GM18870 (cell line): Measurements from ENCODE around the gene SLC7A4.
"Not testable (repeated sequence)": the region's sequence is repeated elsewhere in the genome, so short reads cannot be mapped to it uniquely, and the experiment has no call there.

Experiments used
- ATAC-seq: cut with Tn5 transposase; IDR thresholded peaks from one replicate; pipeline ENCODE4 v1.9.1; 2021; ENCODE audit warnings: moderate library complexity; ENCODE audit not compliant: unreplicated experiment

Gene SLC7A4

GRCh38 chr22:21064917-21065864, 32.8 kb upstream of the SLC7A4 start:
- no peak for ATAC-seq

GRCh38 chr22:21064425-21064824, 32.1 kb upstream of the SLC7A4 start:
- ATAC-seq: not testable (repeated sequence)

- not testable (repeated sequence) for ATAC-seq
Measured at GRCh38 chr22:21061660-21062321, 29.4 kb upstream of the SLC7A4 start.

DNA sequence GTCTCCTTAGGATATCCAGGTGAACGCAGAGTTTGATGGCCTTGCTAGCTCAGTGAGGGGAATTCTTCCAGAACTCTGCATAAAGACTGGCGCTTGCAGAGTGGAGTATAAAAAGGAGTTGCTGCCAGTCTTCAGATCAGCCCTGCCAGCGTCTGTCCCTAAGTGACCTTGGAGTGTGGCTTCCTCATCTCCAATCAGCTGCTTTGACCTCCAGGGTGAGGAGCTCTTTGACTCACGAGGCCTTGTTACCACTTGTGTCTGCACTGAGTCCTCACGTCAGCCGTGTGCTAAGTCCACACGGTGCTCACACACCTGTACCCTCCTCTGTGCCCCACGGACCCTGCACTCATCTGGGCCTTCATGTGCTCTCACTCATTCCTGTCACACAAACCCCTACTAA, 28.0 kb upstream of the SLC7A4 start:
- ATAC-seq: not testable (repeated sequence)

- ATAC-seq: no peak
Measured at GRCh38 chr22:21055880-21056319, 23.5 kb upstream of the SLC7A4 start.

DNA sequence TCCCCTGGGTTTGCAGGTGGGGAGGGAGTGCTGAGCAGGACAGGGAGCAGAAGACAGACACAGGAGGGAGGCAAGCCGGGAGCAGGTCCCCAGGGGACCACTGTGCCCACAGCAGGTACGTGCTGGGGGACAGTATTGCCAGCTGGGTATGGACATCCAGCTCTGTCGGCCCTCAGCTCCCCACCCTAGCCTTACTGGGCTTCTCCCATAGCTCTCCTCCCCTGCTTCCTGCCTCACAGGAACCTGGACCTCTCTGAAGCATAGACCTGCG, 23.1 kb upstream of the SLC7A4 start:
- ATAC-seq: no peak

DNA sequence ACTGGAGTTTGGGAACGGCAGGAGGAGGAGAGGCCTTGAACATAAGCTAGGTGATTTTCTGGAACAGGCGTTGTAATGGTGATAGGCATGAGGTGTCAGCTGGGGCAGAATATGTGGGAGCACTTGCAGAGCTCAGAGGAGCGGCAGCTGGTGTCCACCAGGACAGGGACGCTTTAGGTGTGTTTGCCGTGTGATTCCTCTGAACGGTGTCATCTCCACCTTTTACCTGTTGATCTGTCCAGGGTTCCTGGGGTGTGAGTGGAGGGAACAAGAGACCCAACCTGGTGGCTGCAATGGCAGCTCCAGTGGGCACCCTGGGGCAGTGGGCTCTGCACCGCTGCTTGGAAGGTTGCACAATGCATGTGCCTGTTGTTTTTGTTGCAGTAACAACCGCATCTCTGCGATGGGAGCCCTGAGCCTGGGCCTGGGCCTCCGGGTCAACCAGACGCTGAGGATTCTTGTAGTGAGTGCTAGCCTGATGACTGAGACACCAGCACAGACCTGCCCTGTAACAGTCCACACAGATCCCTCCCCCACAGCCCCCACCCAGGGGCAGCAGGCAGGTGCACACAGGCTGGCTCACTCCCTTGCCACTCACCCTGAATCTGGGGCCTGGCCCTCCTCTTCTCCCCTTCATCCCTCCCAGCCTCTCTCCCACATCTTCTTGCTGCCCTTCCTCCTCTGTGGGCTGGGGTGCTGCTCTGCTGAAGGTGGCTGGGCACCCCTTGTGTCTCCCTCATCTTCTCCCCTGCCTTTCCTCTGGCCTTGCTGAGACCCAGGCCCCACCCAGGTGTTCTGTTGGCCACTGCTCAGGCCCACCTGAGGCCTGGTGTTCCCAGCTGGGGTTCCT, 22.6 kb upstream of the SLC7A4 start:
- ATAC-seq: no peak

DNA sequence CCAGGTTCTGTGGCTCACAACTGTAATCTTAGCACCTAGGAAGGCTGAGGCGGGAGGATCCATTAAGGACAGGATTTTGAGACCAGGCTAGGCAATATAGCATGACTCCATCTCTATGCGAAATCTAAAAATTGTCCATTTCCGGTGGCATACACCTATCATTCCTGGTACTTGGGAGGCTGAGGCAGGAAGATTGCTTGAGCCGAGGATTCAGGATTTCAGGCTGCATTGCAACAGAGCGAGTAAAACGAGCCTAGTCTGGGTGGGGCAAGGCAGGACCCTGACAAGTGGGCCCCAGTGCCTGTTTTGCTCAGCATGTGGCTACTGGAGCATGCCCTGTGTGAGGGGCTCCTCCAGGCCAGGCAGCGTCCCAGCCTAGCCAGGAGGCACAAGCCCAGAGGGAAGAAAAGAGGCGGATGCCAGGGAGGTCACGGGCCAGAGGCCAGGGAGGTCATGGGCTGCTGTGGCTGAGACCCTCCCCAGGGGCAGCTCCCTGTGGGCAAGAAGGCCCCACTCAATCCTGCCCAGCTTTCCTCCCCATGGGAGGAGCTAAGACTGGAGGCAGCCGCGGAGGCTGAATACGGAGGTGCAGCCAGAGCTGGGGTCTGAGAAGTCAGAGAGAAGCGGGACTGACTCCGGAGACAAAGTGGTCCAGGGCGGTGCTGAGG, 21.8 kb upstream of the SLC7A4 start:
- no peak for ATAC-seq

GRCh38 chr22:21052715-21053459, 20.5 kb upstream of the SLC7A4 start:
- ATAC-seq: no peak

DNA sequence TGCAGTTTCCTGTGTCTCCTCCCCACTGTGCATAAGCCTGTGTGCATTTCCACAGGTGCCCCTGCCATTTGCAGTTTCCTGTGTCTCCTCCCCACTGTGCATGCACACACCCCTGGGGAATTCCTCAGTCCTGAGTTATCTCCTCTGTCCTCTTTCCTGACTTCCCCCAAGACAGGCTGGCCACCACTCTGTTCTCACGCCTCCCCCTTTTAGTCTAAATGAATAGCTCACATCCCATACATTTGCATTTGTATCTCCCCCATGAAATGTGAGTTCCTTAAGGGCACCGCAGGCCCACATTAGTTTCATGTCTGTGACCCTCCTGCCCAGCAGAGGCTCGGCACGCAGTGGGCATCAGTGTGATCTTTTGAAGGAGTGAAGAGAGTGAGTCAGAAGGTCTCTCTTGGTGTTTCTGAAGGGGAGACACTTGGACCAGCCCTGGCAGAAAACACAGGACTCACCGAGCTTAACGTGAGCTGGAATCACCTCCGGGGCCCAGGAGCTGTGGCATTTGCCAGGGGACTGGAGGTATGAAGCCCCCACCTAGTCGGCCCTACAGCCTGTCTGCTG, 19.6 kb upstream of the SLC7A4 start:
- ATAC-seq: no peak

DNA sequence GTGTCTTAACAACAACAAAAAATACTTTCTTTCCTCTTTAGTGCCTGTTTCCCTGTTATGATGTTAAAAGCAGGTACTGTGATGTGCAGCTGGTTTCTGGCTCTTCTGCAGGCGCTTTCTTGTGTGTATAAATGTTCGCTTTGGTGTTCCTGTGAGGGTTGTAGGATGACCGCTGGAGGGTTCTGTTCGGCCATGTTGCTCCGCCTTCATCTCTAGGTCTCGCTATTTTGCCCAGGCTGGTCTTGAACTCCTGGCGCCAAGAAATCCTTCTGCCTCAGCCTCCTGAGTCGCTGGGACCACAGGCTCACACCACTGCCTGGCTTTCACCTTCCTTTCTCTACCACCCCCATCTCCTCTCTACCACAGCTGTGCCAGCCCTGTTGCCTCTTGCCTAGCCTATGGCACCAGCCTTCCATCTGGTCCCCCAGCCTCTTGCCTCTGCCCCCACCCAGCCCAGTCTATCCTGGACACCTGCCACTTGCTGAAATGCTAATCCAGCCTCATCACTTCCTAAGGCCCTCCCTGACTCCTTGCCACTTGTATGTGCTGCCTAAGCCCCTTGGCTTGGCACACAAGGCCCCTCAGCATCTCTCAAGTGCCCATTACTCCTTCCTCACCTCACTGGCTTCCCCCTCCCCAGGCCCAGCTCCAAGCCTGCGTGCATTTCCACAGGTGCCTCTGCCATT, 18.9 kb upstream of the SLC7A4 start:
- ATAC-seq: no peak

GRCh38 chr22:21048965-21049364, 16.6 kb upstream of the SLC7A4 start:
- not testable (repeated sequence) for ATAC-seq

DNA sequence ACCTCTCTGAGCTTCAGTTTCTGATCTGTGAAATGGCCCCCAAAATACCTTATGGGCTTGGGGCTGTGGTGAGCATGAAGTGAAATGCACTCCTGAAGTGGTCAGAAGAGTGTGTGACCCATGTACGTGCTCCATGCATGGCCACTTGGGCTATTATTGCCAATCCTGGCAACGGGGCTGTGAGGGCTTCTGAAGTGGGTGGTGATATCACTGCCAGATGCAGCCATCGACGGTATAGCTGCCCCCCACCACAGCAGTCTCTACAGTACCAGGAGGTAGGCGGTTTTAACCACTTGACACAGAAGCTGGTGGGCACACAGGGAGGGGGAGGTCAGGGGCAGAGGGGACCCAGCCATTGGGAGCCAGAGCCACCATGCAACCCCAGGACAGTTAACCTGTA, 16.1 kb upstream of the SLC7A4 start:
- ATAC-seq: not testable (repeated sequence)

GRCh38 chr22:21047730-21048129, 15.4 kb upstream of the SLC7A4 start:
- ATAC-seq: no peak

DNA sequence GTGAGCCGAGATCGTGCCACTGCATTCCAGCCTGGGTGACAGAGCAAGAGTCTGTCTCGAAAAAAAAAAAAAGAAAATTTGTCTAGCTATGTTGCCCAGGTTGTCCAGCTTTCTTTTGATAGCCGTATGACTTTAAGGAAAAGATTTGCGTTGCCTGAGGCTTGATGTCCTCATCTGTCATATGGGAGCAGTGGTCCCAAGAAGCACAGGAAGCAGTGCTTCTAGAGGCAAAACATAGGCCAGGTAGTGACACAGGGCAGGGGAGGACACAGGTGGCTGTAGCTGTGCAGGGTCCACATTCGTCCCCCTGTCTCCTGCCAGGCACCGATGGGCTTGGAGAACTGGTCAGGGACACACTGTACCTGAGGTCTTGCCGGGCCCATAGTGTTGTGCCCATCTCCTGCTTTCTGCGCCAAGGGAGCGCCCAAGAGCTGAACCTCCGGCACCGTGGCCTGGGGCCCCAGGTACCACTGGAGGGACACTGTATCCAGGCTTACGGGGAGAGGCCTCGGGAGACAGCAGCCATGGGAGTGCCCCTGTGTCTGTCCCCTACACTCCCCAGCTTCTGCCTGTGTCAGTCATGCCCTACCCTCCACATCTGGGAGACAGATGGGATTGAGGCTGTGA, 14.8 kb upstream of the SLC7A4 start:
- no peak for ATAC-seq

- ATAC-seq: no peak
Measured at GRCh38 chr22:21045585-21046294, 13.4 kb upstream of the SLC7A4 start, which contains the start of gene LRRC74B. TSS of gene LRRC74B (plus strand) at chr22:21045946. CDS start at chr22:21045987, 41 bp downstream.

GRCh38 chr22:21044931-21045584, 12.7 kb upstream of the SLC7A4 start:
- ATAC-seq: no peak
